SU-DHL-6 (cell line): ENCODE measurements around the gene AGPAT3.

Source experiments
- CTCF ChIP-seq: fragments of 200-600 bp; sonication (generic); IDR thresholded peaks from one replicate; pipeline ENCODE4 v1.5.1; 2017; ENCODE audit warnings: antibody characterized with exemption, mild to moderate bottlenecking, low read length, moderate library complexity; ENCODE audit not compliant: insufficient read depth, poor library complexity, severe bottlenecking
- EZH2phosphoT487 ChIP-seq: fragments of 200-600 bp; sonication (generic), shearing (Covaris generic); conservative IDR thresholded peaks from 2 replicates; pipeline ENCODE4 v1.6.1; 2018; ENCODE audit warnings: mild to moderate bottlenecking, antibody characterized with exemption, low read length, moderate library complexity, mixed read lengths

- TF ChIP-seq CTCF (no peak), EZH2phosphoT487 (no peak)
Measured at GRCh38 chr21:43864962-43865539, at the start of gene AGPAT3.
